IPS DF 4.7 (cell line): ENCODE results near the gene MTA1.

Experiments used
- DNase-seq: peaks from one replicate; pipeline ENCODE4 v3.0.0-alpha.2; 2013; ENCODE audit warnings: low spot score; ENCODE audit errors: extremely low read depth

The MTA1 gene

DNA sequence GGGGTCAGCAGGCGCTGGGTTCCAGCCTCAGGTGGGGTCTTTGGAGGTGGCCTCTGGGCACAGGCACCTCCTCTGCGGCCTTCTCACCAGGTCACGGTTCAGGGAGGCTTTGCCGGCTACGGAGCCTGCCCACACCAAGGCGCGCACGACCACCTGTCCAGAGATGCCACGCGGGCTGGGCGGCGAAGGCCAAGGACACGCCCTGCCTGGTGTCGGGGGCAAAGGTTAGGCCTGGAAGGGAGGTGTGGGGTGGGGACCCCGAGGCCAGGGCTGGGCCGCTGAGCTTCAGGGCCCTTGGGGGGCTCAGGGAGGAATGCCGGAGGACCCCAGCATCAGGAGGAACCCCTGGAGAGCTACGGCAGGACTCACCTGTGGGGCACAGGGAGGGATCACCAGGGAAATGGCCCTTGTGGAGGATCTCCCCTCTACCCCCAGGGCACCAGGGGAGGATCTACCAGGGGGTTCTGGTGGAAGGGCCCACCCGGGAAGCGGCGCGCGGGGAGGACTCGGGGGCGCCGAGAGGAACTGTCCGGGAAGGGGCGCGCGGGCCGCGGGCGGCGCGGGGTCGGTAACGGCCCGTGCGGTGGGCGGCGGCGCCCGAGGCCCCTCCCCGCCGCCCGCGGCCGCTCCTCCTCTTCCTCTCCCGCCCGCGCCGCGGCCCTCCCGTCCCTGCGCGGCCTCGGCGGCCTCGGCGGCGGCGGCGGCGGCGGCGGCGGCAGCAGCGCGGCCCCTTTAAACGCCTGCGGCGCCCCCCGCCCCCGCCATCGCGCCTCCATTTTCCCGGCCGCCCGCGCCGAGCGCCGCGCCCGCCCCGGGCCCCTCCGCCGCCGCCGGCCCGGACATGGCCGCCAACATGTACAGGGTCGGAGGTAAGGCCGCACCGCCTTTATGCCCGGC lies at the start of gene MTA1:
MTA1 (plus strand) TSS at position 633 of the 897 bp plus-strand sequence; CDS start at position 842, 209 bp downstream.
- no peak for DNase-seq

GRCh38 chr14:105374389-105374788 lies 45.2 kb upstream of the MTA1 start:
- DNase-seq: no peak

DNA sequence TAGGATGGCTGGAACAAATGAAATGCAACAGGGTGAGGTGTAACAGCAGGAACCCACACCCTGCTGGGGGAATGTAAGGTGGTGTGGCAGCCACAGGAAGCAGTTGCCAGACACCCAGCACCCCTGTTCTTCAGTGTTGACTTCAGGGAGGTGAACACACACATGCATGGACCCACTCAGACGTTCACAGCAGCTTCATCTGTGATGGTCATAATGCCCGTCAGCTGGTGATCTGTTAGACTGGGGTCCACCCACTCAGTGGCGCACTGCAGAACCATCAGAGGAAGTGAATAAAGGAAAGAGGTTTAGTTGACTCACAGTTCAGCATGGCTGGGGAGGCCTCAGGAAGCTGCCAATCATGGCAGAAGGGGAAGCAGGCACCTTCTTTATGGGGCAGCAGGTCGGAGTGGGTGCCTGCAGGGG lies 44.0 kb upstream of the MTA1 start:
- no peak for DNase-seq

DNA sequence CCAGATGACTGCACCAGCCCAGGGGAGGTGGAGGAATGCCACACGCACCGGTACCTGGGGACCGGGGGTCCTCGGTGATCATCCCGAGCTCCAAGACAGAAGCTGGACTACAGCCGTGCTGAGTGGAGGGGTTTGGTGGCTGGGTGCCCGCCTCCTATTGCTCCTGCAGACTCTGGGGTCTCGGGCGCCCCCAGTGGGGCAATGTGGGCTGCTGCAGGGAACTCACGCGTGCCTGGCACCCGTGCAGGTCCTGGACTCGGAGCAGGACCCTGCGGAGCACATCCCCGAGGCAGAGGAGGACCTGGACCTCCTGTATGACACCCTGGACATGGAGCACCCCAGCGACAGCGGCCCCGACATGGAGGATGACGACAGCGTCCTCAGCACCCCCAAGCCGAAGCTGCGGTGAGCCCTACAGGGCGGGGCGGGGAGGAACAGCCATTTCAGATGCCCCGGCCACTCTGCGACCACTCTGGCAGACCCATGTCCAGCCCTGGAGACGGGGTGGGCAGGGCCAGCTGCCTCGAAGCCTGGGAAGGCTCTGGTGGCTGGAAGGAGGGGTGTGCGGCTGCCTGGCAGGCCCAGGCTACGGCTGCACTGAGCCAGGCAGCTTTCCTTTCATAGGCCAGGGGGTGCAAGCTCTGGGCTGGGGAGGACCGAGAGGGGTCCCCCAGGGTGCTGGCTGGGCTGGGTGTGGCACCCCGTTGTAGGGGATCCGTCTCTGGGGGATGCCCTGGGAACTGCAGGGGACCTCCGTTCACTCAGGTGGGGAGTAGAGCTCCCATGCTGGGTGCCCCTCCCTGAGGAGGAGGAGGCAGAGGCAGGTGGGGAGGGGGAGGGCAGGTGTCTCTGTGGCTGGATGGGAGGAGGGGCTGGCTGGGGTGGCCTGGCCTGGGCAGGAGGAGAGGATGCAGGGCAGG lies 42.8 kb upstream of the MTA1 start:
- DNase-seq: no peak

DNA sequence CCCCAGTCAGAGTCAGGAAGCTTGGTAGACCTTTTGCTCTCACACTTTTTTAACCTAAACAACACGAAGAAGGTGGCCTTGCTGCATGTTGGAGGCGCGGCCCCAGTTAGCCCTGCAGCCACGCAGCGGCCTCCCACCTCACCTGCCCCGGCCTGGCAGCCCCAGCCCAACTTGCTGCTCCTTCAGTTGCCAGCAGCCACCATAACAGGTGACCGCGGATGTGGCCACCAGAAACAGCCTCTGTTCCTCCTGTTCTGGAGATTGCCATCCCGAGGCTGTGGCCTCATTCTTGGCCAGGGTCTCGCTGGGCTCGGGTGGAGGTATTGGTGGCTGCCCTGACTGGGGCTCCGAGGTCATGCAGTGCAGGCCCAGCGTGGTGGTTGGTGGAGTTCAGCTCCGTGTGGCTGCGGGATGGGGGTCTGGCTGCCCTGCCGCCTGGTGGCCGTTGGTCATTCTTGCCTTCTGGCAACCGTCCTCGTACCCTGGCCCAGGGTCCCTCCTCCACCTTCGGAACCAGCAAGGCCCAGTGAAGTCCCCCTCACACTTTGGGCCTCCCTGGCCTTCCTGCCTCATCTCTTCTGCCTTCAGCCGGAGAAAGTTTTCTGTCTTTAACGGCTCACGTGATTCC lies 42.0 kb upstream of the MTA1 start:
- no peak for DNase-seq

GRCh38 chr14:105378199-105378598 lies 41.4 kb upstream of the MTA1 start:
- no peak for DNase-seq

DNA sequence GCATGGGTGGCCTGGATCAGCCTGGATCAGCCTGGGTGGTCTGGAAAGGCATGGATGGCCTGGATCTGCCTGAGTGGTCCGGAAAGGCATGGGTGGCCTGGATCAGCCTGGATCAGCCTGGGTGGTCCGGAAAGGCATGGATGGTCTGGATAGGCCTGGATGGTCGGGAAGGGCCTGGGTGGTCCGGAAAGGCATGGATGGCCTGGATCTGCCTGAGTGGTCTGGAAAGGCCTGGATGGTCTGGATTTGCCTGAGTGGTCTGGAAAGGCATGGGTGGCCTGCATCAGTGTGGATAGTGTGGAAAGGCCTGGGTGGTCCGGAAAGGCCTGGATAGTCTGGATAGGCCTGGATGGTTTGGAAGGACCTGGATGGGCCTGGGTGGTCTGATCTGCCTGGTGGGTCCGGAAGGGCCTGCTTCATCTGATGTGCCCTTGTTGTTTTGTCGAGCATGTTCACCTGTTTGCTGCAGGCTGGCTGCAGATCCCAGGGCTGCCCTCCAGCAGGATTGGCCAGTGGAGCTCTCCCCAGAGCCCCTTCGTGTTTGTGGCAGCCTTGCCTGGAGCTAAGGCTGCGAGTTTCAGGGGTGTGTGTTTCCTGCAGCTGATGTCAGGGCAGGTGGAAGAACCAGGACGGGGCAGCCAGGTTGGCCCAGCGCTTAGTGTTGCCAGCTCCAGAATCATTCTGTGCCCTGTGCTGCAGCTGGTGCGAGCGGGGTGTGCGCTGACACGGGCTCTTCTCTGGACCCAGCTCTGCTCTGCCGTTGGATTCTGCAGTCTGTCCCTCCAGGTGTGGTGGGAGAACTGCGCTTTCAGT lies 40.5 kb upstream of the MTA1 start:
- DNase-seq: no peak

DNA sequence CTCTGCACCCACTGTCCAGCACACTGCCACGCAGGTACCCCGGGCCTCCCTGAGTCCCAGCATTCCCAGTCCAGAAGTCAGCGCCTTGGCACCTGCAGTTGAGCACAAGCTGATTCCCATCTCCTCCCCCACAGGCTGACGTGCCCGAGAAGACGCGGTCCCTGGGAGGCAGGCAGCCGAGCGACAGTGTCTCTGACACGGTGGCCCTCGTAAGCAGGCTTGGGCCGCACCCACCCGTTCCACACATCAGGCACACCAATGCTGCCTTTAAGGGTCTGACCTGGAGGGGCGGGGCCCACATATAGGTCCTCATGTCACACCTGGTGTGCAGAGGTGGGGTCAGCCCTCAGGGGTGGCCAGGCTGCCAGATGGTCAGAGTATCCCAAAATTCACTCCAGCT lies 39.7 kb upstream of the MTA1 start:
- DNase-seq: no peak

DNA sequence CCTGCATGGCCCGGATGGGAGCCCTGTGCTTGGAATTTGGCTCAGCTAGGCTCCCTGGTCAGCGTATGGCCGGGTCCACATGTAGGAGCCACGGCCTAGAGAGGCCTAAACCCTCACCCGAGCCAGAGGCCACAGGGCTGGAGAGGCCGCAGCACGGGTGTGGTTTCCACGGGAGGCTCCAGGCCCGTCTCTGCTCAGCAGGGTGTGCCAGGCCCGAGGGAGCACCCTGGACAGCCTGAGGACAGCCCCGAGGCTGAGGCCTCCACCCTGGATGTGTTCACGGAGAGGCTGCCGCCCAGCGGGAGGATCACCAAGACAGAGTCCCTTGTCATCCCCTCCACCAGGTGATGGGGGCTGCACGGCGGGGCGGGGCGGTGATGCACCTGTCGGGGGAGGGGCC lies 38.9 kb upstream of the MTA1 start:
- no peak for DNase-seq

- no peak for DNase-seq
Measured at GRCh38 chr14:105381446-105382342, 37.9 kb upstream of the MTA1 start.

DNA sequence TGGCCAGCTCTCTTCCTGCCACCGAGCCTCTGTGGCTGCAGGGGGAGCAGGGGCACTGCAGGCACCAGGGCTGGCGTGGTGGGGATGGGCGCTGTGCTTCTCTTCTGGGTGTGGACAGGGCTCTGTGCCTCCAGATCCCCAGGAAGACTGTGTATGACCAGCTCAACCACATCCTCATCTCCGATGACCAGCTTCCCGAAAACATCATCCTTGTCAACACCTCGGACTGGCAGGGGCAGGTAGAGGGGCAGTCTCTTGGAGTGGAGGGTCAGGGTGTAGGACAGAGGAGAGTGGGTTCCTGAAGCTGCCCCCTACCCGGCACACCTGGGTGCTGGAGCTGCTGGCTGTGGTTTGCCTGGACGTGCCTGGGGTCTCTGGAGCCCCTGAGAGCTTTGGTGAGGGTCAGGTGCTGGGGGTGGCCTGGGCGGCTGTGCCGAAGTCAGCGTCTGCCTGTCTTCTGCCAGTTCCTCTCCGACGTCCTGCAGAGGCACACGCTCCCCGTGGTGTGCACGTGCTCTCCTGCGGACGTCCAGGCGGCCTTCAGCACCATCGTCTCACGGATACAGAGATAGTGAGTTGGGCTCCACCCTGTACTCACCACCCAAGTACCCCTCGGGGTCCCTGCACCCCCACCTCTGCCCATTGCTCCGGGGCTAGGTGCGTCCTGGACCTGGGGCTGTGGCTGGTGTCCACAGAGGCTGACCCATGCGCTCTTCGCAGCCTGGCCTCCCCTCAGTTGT lies 37.1 kb upstream of the MTA1 start:
- no peak for DNase-seq

GRCh38 chr14:105383083-105383730 lies 36.4 kb upstream of the MTA1 start:
- no peak for DNase-seq

DNA sequence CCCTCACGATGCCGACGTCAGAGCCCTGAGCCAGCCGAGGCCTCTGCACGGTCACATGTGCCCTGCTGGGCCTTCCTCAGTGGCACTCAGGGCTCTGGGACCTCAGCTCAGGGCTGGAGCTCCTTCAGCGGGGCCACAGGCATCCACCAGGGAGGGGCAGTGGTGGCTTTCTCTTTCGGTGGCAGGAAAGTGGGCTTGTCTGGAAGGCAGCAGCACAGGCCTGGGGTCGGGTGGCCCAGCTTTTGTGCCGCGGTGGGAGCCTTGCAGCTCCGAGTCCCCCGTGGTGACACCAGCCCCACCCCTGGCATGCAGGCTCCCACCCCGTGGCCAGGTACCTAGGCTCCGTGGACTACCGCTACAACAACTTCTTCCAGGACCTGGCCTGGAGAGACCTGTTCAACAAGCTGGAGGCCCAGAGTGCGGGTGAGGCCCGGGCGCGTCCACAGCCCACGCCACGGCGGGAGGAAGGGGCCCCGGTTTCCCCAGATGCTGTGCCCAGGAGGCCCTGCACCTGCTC lies 35.5 kb upstream of the MTA1 start:
- DNase-seq: no peak

DNA sequence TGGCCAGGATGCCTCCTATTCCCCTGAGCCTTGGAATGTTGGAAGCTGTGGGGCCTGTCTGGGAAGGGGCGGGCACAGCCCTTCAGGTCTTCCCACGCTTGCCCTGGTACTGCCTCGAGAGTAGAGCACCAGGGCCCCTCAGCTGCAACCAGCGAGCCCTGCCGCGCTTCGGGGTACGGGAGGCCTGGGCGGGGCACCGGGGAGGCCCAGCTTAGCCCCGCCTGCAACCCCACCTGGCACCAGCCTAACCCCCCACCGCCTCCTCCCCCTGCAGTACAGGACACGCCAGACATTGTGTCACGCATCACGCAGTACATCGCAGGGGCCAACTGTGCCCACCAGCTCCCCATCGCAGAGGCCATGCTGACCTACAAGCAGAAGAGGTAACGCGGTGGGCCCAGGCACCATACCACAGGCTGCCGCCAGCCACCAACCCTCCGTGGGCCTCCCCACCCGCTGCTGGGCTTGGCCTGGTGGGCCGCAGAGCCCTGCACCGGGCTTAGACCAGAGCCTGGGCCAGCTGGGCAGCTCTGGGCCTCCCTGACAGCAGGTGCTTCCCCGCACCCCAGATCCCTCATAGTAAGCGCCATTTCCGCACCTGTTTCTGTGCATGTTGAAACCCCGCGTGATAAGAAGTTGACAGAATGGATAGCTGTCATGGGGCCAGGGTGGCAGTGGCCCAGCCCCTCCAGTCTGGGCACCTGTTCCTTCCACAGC lies 34.9 kb upstream of the MTA1 start:
- no peak for DNase-seq

- DNase-seq: no peak
Measured at GRCh38 chr14:105385322-105385637, 34.3 kb upstream of the MTA1 start.

DNA sequence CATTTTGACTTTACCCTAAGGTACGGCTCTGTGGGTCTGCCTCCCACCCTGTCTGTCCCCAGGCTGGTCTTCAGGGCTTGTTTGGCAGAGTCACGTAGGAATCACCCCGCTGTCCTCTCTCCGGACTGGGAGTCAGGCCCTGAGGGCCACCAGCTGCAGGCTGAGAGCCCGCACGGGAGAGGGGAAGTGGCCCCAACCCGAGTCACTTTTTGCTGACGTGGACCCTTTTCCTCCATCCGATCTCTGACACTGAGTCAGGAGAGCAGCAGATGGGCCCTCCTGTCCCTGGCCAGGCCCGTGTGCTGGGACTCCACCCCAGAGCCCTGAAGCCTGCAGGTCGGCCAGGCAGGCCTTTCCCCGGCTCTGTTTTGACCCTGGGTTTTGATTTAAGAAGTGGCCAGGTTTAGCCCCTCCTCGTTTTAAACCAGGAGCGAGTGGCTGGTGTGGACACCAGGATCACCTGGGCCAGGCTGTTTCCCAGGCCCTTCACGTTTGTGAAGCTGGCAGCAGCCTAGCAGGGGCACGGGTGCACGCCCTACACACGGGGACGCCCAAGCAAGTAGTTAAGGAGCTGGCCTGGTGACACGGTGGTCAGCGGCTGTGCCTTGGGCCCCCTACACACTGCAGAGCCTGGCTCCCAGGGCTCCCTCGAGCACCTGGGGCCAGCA lies 33.8 kb upstream of the MTA1 start:
- no peak for DNase-seq
